Type B pancreatic cell (in vitro differentiated cells): ENCODE measurements around the gene HK1. TPM values are rescaled to one million over a fixed set of nuclear protein-coding genes. Genes with fewer than 3 reads are reported as not detected.

Experiments
- DNase-seq: peaks from one replicate; pipeline ENCODE4 v3.0.0; 2021; ENCODE audit warnings: mixed read lengths; ENCODE audit not compliant: unreplicated experiment; ENCODE audit errors: extremely low spot score
- H3K27ac Mint-ChIP-seq: 2 replicates; pipeline ENCODE4 v1.8.0; 2021; ENCODE audit warnings: mild to moderate bottlenecking, mixed read lengths
- H3K27me3 Mint-ChIP-seq: 2 replicates; pipeline ENCODE4 v1.8.0; 2021; ENCODE audit warnings: mixed read lengths
- H3K36me3 Mint-ChIP-seq: 2 replicates; pipeline ENCODE4 v1.8.0; 2021; ENCODE audit warnings: mixed read lengths
- H3K4me1 Mint-ChIP-seq: one replicate; pipeline ENCODE4 v1.8.0; 2021; ENCODE audit warnings: mixed read lengths; ENCODE audit not compliant: unreplicated experiment
- H3K4me3 Mint-ChIP-seq: 2 replicates; pipeline ENCODE4 v1.8.0; 2021; ENCODE audit warnings: mild to moderate bottlenecking, mixed read lengths
- H3K9me3 Mint-ChIP-seq: 2 replicates; pipeline ENCODE4 v1.8.0; 2021; ENCODE audit warnings: mixed read lengths
- CTCF ChIP-seq: fragments of 200-600 bp; sonication (generic); conservative IDR thresholded peaks from 2 replicates; pipeline ENCODE4 v1.5.0; 2021; ENCODE audit warnings: antibody characterized with exemption, mild to moderate bottlenecking
- total RNA-seq: library from RNA; stranded (reverse); gene quantifications from 2 replicates; pipeline ENCODE4 v1.2.1, GENCODE V29; 2021; ENCODE audit warnings: low replicate concordance

Gene HK1
- total RNA-seq, 1 donor from 2014 or later: 60.8 TPM

DNA sequence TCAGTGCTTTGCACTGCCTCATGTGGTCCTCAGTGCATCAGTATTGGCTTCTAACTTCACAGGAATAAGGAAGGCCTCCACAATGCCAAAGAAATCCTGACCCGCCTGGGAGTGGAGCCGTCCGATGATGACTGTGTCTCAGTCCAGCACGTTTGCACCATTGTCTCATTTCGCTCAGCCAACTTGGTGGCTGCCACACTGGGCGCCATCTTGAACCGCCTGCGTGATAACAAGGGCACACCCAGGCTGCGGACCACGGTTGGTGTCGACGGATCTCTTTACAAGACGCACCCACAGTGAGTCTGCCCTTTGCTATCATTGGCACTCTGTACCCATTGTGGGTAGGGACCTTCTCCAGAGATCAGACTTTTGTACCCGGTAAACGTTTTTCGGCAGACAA lies 101.5 kb downstream of the HK1 start:
- Mint-ChIP-seq H3K4me3 (no peak overlapping the region), H3K27ac (no peak overlapping the region), H3K36me3 (peaks cover 8% of the 10 kb centered on the region), H3K9me3 (no peaks in the 10 kb centered on the region), H3K4me1 (peaks cover 13% of the 10 kb centered on the region), H3K27me3 (no peaks in the 10 kb centered on the region)
- no peak for TF ChIP-seq CTCF
- no peak for DNase-seq

- Mint-ChIP-seq H3K9me3 (no peaks in the 10 kb centered on the region), H3K27me3 (no peaks in the 10 kb centered on the region), H3K27ac (no peak overlapping the region), H3K4me1 (peaks cover 8% of the 10 kb centered on the region), H3K36me3 (peaks cover 12% of the 10 kb centered on the region), H3K4me3 (no peak overlapping the region)
- no peak for TF ChIP-seq CTCF
- no peak for DNase-seq
Observed at GRCh38 chr10:69382382-69383117, 104.3 kb downstream of the HK1 start.

- TF ChIP-seq CTCF: peak; percentile 26
- H3K27ac Mint-ChIP-seq: no peak overlapping the region
- H3K27me3 Mint-ChIP-seq: no peaks in the 10 kb centered on the region
- H3K4me3 Mint-ChIP-seq: no peak overlapping the region
- H3K36me3 Mint-ChIP-seq: peaks cover 18% of the 10 kb centered on the region
- no peak for DNase-seq
- peaks cover 8% of the 10 kb centered on the region for H3K4me1 Mint-ChIP-seq
- no peaks in the 10 kb centered on the region for H3K9me3 Mint-ChIP-seq
Observed at GRCh38 chr10:69383558-69383957, 105.3 kb downstream of the HK1 start.

DNA sequence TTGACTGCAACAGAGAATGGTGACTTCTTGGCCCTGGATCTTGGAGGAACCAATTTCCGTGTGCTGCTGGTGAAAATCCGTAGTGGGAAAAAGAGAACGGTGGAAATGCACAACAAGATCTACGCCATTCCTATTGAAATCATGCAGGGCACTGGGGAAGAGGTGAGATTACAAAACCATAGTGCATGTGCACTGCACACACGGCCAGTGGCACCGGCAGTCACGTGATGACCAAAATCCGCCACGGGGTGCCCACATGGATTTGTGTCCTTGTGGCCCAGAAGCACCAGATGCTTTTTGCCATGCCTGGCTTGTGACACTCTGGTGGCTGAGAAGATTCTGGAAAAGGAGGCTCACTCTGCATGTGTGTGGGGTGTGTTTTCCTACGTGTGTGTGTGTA lies 106.0 kb downstream of the HK1 start:
- peaks cover 24% of the 10 kb centered on the region for H3K36me3 Mint-ChIP-seq
- H3K27ac Mint-ChIP-seq: peak overlapping the region; percentile 77
- DNase-seq: no peak
- no peak for TF ChIP-seq CTCF
- peaks cover 8% of the 10 kb centered on the region for H3K4me1 Mint-ChIP-seq
- no peak overlapping the region for H3K4me3 Mint-ChIP-seq
- H3K9me3 Mint-ChIP-seq: no peaks in the 10 kb centered on the region
- no peaks in the 10 kb centered on the region for H3K27me3 Mint-ChIP-seq

GRCh38 chr10:69385454-69386350 lies 107.4 kb downstream of the HK1 start:
- H3K27ac Mint-ChIP-seq: peak overlapping the region; percentile 77
- TF ChIP-seq CTCF: no peak
- H3K36me3 Mint-ChIP-seq: peaks cover 24% of the 10 kb centered on the region
- no peak for DNase-seq
- no peaks in the 10 kb centered on the region for H3K27me3 Mint-ChIP-seq
- no peaks in the 10 kb centered on the region for H3K9me3 Mint-ChIP-seq
- peak overlapping the region; percentile 23 for H3K4me3 Mint-ChIP-seq
- peaks cover 8% of the 10 kb centered on the region for H3K4me1 Mint-ChIP-seq
